A549 (cell line): ENCODE results near the gene MOV10. TPM values are rescaled to one million over a fixed set of nuclear protein-coding genes. Genes with fewer than 3 reads are reported as not detected.

ENCODE experiments used
- ATAC-seq, 2 experiments: fragments of 200-7000 bp in 1 of 2; fragments of >200 bp in 1 of 2; cut with Nextera tagmentation in 1 of 2; cut with Tn5 transposase in 1 of 2; 3 replicates each; pipeline versions ENCODE4 v1.8.0 to v1.9.1; 2018 to 2020; ENCODE audit warnings: mild to moderate bottlenecking in 1 of 2, moderate library complexity in 1 of 2
- CTCF ChIA-PET: fragments of 300-600 bp; sonication (Branson Sonifier 250); formaldehyde crosslinking; extraction: SDS; loops from one replicate; lab custom pipeline; 2021; ENCODE audit warnings: antibody characterized with exemption, inconsistent platforms; lab: Yijun Ruan, JAX
- POLR2A ChIA-PET: fragments of 350-600 bp; formaldehyde crosslinking; extraction: SDS; loops from one replicate; lab custom pipeline; 2021; ENCODE audit warnings: antibody characterized with exemption, inconsistent platforms; lab: Yijun Ruan, JAX
- DNase-seq, 2 experiments: peaks; one replicate each; pipeline versions ENCODE4 v3.0.0 to v3.0.0-alpha.2; 2011 to 2016; ENCODE audit warnings: low read depth in 1 of 2, low spot score in 1 of 2
- FAIRE-seq: peaks from 2 replicates; lab custom pipeline; 2011; peaks lifted over from hg19 to GRCh38; lab: Jason Lieb, UNC
- H3K27ac ChIP-seq, 2 experiments: fragments of >200 bp; sonication (Bioruptor Twin); formaldehyde crosslinking; 3 replicates each; pipeline ENCODE4 v1.5.1; 2016 to 2017
- H3K4me1 ChIP-seq: fragments of >200 bp; sonication (Bioruptor Twin); formaldehyde crosslinking; 3 replicates; pipeline ENCODE4 v1.6.1; 2016
- H3K4me2 ChIP-seq: fragments of >200 bp; sonication (Bioruptor Twin); formaldehyde crosslinking; 3 replicates; pipeline ENCODE4 v1.6.1; 2016
- H3K4me3 ChIP-seq: fragments of >200 bp; sonication (Bioruptor Twin); formaldehyde crosslinking; 3 replicates; pipeline ENCODE4 v1.5.1; 2016
- H3K9me3 ChIP-seq: fragments of >200 bp; sonication (Bioruptor Twin); formaldehyde crosslinking; 3 replicates; pipeline ENCODE4 v1.6.1; 2016
- BCL3 ChIP-seq: fragments of >200 bp; sonication (Bioruptor Twin); formaldehyde crosslinking; IDR thresholded peaks from 3 replicates; pipeline ENCODE4 v1.6.1; 2016
- CBX8 ChIP-seq: fragments of 200-600 bp; sonication (generic); IDR thresholded peaks from 2 replicates; pipeline ENCODE4 v1.6.1; 2016
- CHD4 ChIP-seq: fragments of 200-600 bp; sonication (generic); IDR thresholded peaks from 2 replicates; pipeline ENCODE4 v1.6.1; 2016; ENCODE audit warnings: antibody characterized with exemption, mild to moderate bottlenecking, borderline replicate concordance
- EHMT2 ChIP-seq: fragments of 200-600 bp; sonication (generic); IDR thresholded peaks from 2 replicates; pipeline ENCODE4 v1.6.1; 2016; ENCODE audit warnings: antibody characterized with exemption, low read depth, mild to moderate bottlenecking, moderate library complexity
- ELK1 ChIP-seq: fragments of 150-350 bp; IDR thresholded peaks from 2 replicates; pipeline ENCODE4 v1.6.1; 2014; ENCODE audit warnings: low read depth, mild to moderate bottlenecking, low read length
- EP300 ChIP-seq, 2 experiments: fragments of >200 bp; sonication (Bioruptor Twin); formaldehyde crosslinking; IDR thresholded peaks; 2 replicates in 1 of 2; 3 replicates in 1 of 2; pipeline ENCODE4 v1.6.1; 2016 to 2017
- ESRRA ChIP-seq: fragments of 150-350 bp; IDR thresholded peaks from 2 replicates; pipeline ENCODE4 v1.6.1; 2014; ENCODE audit warnings: mild to moderate bottlenecking, low read length, borderline replicate concordance
- GATA3 ChIP-seq: IDR thresholded peaks from 2 replicates; pipeline ENCODE4 v1.6.1; 2012; ENCODE audit warnings: borderline replicate concordance
- HDAC2 ChIP-seq: fragments of 200-600 bp; sonication (generic); IDR thresholded peaks from 2 replicates; pipeline ENCODE4 v1.6.1; 2016
- HES2 ChIP-seq: fragments of >200 bp; sonication (Bioruptor Twin); formaldehyde crosslinking; IDR thresholded peaks from 2 replicates; pipeline ENCODE4 v1.6.1; 2016
- HOXA7 ChIP-seq: fragments of 250-450 bp; sonication (Bioruptor Pico); IDR thresholded peaks from 2 replicates; pipeline ENCODE4 v1.5.0; 2020; ENCODE audit warnings: mild to moderate bottlenecking, moderate library complexity
- HOXB13 ChIP-seq: fragments of 250-450 bp; sonication (Bioruptor Pico); IDR thresholded peaks from 2 replicates; pipeline ENCODE4 v1.5.0; 2020; ENCODE audit warnings: low read depth, mild to moderate bottlenecking, moderate library complexity
- HOXB5 ChIP-seq: fragments of 250-450 bp; sonication (Bioruptor Pico); IDR thresholded peaks from 2 replicates; pipeline ENCODE4 v1.5.0; 2020; ENCODE audit warnings: mild to moderate bottlenecking, moderate library complexity
- JUNB ChIP-seq: fragments of >200 bp; sonication (Bioruptor Twin); formaldehyde crosslinking; IDR thresholded peaks from 2 replicates; pipeline ENCODE4 v1.6.1; 2016
- KDM5A ChIP-seq: fragments of 200-600 bp; sonication (generic); IDR thresholded peaks from 2 replicates; pipeline ENCODE4 v1.6.1; 2016; ENCODE audit warnings: antibody characterized with exemption, mild to moderate bottlenecking
- NFE2L2 ChIP-seq: fragments of 150-350 bp; conservative IDR thresholded peaks from 2 replicates; pipeline ENCODE4 v1.6.1; 2014; ENCODE audit warnings: low read length
- NPAS2 ChIP-seq: fragments of 250-450 bp; sonication (Bioruptor Pico); IDR thresholded peaks from 2 replicates; pipeline ENCODE4 v1.8.0; 2022; ENCODE audit warnings: mild to moderate bottlenecking, moderate library complexity, borderline replicate concordance
- NR3C1 ChIP-seq: fragments of >200 bp; sonication (Bioruptor Twin); formaldehyde crosslinking; IDR thresholded peaks from 3 replicates; pipeline ENCODE4 v1.6.1; 2017
- PHF8 ChIP-seq: fragments of 200-600 bp; sonication (generic); IDR thresholded peaks from 2 replicates; pipeline ENCODE4 v1.6.1; 2016; ENCODE audit warnings: low read depth, mild to moderate bottlenecking, antibody characterized with exemption, moderate library complexity, borderline replicate concordance
- RARB ChIP-seq: fragments of 250-450 bp; sonication (Bioruptor Pico); IDR thresholded peaks from 2 replicates; pipeline ENCODE4 v1.8.0; 2021; ENCODE audit warnings: mild to moderate bottlenecking, moderate library complexity
- SREBF2 ChIP-seq: fragments of 450-650 bp; IDR thresholded peaks from 2 replicates; pipeline ENCODE4 v1.6.1; 2014; ENCODE audit warnings: mild to moderate bottlenecking, moderate library complexity
- ZNF302 ChIP-seq: fragments of 250-450 bp; sonication (Bioruptor Pico); IDR thresholded peaks from 2 replicates; pipeline ENCODE4 v1.9.0; 2021; ENCODE audit warnings: inconsistent platforms, mild to moderate bottlenecking, moderate library complexity
- WGBS: methylation state at CpG from one replicate; pipeline ENCODE4 v1.1.6; 2017; ENCODE audit errors: missing lambda C conversion rate; 5-methylcytosine and 5-hydroxymethylcytosine counted together
- polyA plus RNA-seq, 4 experiments: library from polyadenylated mRNA; depleted of rRNA in 3 of 4; stranded (reverse); fragments of >200 nt; fragmentation: RNase III in 1 of 4; extraction: RNeasy Plus Mini Kit Qiagen cat#74134 plus additional on column Dnase treatment in 1 of 4; gene quantifications; 2 replicates in 3 of 4; 3 replicates in 1 of 4; pipeline ENCODE4 v1.2.3, GENCODE V29; 2011 to 2017
- TF ChIP-seq, protein P1 (sequence below): IDR thresholded peaks from 2 replicates; pipeline ENCODE4 v1.6.1; 2012; ENCODE audit warnings: low read depth, borderline replicate concordance
- TF ChIP-seq, protein P2 (sequence below): fragments of 250-450 bp; sonication (Bioruptor Pico); IDR thresholded peaks from 2 replicates; pipeline ENCODE4 v1.5.0; 2020; ENCODE audit warnings: low read depth, mild to moderate bottlenecking, moderate library complexity
- TF ChIP-seq, protein P3 (sequence below): IDR thresholded peaks from 2 replicates; pipeline ENCODE4 v1.6.1; 2012

Gene MOV10
- polyA plus RNA-seq, 2 of the 4 experiments (the other 2 are of a cell fraction), result 27.3 to 37.3 TPM

GRCh38 chr1:112711670-112712069 lies 37.2 kb downstream of the MOV10 start (continued):
- TF ChIP-seq HOXB5 (CRISPR knock-in tag), result no peak

- FAIRE-seq, result no peak
- H3K27ac ChIP-seq, result no peak overlapping the region
- TF ChIP-seq CHD4, result no peak
- no peak for TF ChIP-seq BCL3
- no peak for TF ChIP-seq NR3C1
- no peak for TF ChIP-seq HOXB13 (CRISPR knock-in tag)
- TF ChIP-seq GATA3, result no peak
- no peak for TF ChIP-seq EHMT2
- no peak for TF ChIP-seq SREBF2
- no peak for TF ChIP-seq ZNF302 (CRISPR knock-in tag)
- no peak for TF ChIP-seq HDAC2
- no peak for TF ChIP-seq RARB (CRISPR knock-in tag)
- no peak for TF ChIP-seq ELK1
- no peak for TF ChIP-seq HOXA7 (CRISPR knock-in tag)
- TF ChIP-seq CBX8, result no peak
- TF ChIP-seq EP300 (IDR thresholded peaks at IDR 0.05), result no peak
- no peak for TF ChIP-seq HES2
- no peak for TF ChIP-seq ESRRA
- TF ChIP-seq, protein P1, sequence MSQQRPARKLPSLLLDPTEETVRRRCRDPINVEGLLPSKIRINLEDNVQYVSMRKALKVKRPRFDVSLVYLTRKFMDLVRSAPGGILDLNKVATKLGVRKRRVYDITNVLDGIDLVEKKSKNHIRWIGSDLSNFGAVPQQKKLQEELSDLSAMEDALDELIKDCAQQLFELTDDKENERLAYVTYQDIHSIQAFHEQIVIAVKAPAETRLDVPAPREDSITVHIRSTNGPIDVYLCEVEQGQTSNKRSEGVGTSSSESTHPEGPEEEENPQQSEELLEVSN, result no peak
- TF ChIP-seq PHF8, result no peak
- no peak for TF ChIP-seq NFE2L2
- TF ChIP-seq, protein P2, sequence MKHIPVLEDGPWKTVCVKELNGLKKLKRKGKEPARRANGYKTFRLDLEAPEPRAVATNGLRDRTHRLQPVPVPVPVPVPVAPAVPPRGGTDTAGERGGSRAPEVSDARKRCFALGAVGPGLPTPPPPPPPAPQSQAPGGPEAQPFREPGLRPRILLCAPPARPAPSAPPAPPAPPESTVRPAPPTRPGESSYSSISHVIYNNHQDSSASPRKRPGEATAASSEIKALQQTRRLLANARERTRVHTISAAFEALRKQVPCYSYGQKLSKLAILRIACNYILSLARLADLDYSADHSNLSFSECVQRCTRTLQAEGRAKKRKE (CRISPR knock-in tag), result no peak
- TF ChIP-seq, all 56 proteins: peak for 0
- ChIA-PET CTCF (interaction anchor here (0.8 to 18.0 kb wide), 2 partner anchors 91 to 321 kb away, joined by 4 to 576 read pairs; no protein-coding TSS in a partner anchor), POLR2A (no interaction called here)
- Histone ChIP-seq H3K9me3 (no peaks in the 10 kb centered on the region), H3K4me1 (peaks cover 12% of the 10 kb centered on the region; the same call in 2 of the 3 replicates), H3K4me3 (no peak overlapping the region), H3K4me2 (no peak overlapping the region)
- no peak for ATAC-seq
- no peak for DNase-seq
- WGBS, result 71% methylated on average over 6 of the region's 7 CpGs
These were observed 37.7 kb downstream of the MOV10 start for GRCh38 chr1:112712191-112712590.

- DNase-seq (no peak), ATAC-seq (no peak), FAIRE-seq (no peak)
- 97% methylated on average over 3 of the region's 9 CpGs for WGBS
- Histone ChIP-seq H3K4me1 (peaks cover 10% of the 10 kb centered on the region; the same call in 2 of the 3 replicates), H3K4me2 (no peak overlapping the region), H3K4me3 (no peak overlapping the region), H3K9me3 (no peaks in the 10 kb centered on the region), H3K27ac (no peak overlapping the region)
- TF ChIP-seq, protein P3, sequence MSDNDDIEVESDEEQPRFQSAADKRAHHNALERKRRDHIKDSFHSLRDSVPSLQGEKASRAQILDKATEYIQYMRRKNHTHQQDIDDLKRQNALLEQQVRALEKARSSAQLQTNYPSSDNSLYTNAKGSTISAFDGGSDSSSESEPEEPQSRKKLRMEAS, result no peak
- no peak for TF ChIP-seq KDM5A
- TF ChIP-seq NPAS2 (CRISPR knock-in tag), result no peak
- TF ChIP-seq JUNB, result no peak
- CTCF ChIA-PET, result interaction anchor here (0.8 to 18.0 kb wide), 2 partner anchors 91 to 322 kb away, joined by 4 to 576 read pairs; no protein-coding TSS in a partner anchor
- POLR2A ChIA-PET, result no interaction called here
These were observed 38.3 kb downstream of the MOV10 start for GRCh38 chr1:112712701-112713128.
